ENCODE results near the gene ATP2A2.
"Not testable (repeated sequence)": the region's sequence is repeated elsewhere in the genome, so short reads cannot be mapped to it uniquely, and the experiment has no call there.

The ATP2A2 gene

DNA sequence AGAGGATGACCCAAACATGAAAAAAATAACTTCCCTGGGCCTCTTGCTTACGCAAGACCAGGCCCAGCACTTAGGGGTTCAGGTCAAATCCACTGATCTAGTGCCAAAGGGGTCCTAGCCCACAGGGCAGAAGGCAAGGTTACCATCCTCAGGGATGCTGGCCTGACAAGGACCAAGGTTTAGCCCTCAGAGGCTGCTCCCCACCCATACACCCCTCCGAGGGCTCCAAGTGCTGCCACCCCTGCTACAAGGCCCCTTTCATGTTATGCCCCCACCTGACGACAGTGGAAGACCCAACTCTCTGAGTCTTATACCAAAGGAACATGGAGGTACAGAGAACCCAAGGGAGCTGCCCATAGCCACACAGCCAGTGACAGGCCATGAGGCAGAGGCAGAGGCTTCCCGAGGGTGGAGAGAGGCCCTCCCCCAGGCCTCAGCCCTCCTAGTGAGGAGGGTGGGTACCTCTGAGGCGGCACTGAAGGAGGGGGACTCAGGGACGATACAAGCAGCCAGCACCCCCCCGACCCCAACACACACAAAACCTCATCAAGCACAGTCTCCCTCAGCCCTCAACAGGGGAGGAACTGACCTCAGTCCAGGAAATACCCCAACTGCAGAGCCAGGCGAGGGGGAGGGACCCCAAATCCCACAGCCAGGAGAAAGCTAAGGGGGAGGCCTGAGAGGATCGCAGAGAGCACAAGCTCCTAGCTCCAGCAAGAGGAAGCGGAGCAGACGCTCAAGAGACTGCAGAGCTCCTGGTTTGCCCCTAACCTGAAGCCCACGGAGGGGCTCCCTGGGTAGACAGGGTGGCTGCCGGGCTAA is 85.5 kb downstream of the ATP2A2 start:
- DNase-seq (ENCODE audit: low read depth in 2 of 2, low spot score in 1 of 2), result no peak

DNA sequence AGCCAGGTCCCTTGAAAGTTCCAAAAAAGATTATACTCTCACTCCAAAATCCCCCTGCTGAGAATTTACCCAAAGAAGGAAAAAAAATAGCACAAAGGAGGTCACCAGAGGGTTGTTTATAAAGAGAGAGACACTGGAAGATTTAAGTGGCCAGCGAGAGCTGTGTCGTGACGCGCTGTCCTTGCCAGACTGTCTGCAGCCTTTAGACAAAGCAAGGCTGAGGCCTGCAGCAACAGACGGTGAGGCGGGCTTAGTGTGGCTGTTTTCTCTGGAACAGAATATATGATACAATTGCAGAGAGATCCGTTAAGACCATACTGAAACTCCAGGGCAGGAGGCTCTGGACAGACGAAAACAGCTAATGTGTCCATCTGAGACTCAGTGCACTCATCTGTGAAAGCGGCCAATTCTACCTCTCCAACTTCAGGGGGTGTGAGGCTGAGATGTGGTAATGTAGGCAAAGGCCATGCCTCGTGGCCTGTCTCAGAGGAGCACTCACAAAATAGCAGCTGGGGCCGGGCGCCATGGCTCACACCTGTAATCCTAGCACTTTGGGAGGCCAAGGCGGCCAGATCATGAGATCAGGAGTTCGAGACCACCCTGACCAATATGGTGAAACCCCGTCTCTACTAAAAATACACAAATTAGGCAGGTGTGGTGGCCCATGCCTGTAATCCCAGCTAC is 86.3 kb downstream of the ATP2A2 start:
- DNase-seq (ENCODE audit: low read depth in 2 of 2, low spot score in 1 of 2), result no peak

DNA sequence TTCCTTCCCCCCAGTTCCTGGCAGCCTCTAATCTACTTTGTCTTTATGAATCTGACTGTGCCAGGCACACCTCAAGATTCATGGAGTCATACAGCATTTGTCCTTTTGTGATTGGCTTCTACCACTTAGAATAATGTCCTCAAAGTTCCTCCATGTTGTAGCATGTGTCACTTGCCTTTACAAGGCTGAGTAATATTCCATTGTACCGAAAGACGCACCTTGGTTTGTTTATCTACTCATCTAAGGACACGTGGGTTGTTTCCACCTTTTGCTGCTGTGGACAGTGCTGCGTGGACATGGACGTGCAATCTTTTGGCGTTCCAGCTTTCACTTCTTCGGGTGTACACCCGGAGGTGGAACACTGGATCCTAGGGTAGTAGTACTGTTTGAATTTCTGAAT is 88.9 kb downstream of the ATP2A2 start:
- no peak for DNase-seq (ENCODE audit: low read depth in 2 of 2, low spot score in 1 of 2)

DNA sequence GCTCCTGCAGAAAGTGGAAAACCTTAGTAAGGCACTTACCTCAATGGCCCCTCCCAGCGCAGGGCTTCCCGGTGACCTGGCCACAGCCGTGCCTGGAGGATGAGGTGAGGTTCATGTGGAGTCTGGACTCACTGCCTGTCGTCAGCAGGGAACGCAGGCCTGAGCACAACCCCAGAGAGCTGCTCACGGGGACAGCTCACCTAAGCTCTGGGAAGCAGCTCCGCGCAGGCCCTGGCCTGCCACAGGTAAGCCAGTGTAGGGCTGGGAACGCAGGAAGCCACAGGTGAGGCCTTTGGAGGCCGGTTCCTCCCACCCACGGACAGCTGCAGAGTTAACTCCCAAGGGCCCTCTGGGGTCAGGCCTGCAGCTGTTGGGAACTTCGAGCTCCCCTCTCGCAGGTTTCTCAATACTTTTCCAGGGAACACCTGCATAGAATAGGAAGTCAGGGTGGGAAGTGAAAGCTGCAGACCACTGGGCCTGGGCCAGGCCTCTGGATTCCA is 89.7 kb downstream of the ATP2A2 start:
- no peak for DNase-seq (ENCODE audit: low read depth in 2 of 2, low spot score in 1 of 2)

DNA sequence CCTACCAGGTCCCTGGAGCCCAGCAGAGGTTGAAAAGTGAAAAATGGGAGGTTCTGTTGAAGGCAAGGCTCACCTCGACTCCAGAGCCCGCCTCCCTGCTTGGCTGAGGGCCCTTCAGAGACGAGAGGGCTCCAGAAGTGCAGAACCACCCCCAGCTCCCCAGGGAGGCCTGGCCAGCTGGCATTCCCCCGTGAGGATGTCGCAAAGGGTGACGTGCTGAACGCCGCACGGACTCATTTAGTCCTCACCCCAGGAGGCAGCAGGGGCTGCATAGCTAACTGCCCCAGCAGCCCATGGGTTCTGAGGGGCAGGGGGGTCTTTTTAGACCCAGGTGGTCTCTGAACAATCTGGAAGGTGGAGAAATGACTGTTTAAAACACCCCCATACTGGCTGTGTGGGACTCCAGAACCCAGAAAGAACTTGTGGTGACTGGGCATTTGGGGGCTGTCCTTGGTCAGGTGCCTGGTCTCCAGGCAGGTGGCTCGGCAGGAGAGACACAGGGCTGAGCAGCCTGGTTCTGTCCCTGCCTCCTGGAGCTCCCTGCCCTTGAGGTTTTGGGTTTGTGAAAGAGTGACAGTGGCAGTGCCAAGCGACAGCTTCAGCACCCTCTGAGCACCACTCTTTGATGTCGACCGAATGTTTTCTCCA is 90.5 kb downstream of the ATP2A2 start:
- DNase-seq (ENCODE audit: low read depth in 2 of 2, low spot score in 1 of 2), result no peak

DNA sequence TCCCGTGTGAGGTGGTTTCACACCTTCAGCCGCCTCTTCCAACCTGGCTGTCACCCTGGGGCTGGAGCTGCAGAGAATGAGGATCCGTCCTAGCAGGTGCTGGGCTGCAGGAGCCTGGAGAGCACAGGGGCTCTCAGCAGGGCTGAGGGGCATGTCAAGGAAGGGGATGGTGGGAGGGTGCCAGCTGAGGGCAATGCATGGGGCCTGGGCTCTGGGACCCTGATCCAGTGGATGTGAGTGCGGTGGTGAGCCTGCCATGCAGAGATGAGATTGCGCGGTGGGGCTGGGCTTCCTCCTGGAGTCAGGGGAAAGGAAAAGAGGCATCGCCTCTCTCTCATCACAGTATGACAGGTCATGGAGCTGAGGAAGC is 91.0 kb downstream of the ATP2A2 start:
- no peak for DNase-seq (ENCODE audit: low read depth in 2 of 2, low spot score in 1 of 2)

DNA sequence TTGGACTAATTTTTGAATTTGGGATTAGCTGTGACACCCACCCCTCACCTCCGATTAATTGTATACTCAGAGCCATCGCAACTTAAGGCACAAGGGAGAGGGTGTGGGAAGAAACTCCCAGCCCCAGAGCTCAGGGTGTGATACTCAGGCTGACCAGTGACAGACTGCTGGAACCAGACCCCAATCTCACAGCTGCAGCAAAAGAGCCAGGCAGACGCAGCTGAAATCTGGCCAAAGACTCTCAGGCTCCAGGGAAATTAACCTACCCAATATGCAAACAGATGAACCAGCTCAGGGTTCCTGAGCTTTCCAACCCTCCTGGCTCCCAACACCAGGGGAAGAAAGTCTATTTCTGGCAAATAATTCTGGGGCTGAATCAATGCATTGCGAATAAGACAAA is 92.0 kb downstream of the ATP2A2 start:
- DNase-seq (ENCODE audit: low read depth in 2 of 2, low spot score in 1 of 2), result no peak

DNA sequence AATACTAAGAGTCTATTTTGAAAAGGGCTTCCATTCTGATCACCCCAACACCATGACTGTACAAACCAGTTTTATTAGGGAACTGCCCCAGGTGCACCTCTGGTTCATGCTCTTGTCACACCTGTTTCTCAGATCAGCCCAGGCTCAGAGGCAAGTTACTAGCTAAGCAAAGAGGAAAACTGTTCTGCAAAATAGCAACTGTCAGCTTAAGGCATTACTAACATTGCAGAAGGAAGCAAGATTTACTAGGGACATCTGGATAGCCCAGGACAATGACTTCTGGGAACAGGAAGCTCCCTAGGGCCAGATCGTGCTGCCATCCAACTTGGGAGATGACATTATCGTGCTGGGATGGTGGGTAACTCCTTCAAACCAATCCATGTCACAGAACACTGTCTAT is 92.4 kb downstream of the ATP2A2 start:
- no peak for DNase-seq (ENCODE audit: low read depth in 2 of 2, low spot score in 1 of 2)

DNA sequence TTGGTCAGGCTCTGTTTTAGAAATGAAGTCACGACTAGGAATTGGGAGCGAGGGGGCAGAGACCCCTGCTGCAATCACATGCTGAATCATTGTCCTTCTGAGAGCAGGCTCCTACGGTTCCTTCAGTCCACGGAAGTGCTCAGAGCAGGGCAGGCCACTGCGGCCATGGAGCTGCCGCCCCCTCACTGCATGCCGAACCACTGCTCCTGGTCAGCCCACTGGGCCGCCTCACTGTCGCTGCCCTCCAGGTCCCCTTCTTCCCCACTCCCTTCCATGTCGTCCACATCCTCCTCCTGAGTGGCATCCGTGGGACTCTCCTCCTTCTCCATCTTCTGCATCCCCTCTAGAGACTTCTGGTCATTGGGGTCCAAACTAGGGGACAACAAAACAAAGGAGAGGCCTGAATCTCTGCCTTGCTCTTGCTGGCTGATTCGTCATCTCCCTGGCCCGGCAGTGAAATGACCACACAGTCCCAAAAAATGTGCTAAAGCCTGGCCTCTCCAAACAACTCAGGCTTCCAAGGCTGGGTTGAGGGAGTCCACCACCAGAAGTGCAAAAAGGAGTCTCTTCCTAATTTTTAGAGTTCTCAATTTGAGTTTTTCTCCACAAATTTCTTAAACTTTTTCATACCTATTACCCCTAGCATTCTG is 93.0 kb downstream of the ATP2A2 start:
- no peak for DNase-seq (ENCODE audit: low read depth in 2 of 2, low spot score in 1 of 2)

DNA sequence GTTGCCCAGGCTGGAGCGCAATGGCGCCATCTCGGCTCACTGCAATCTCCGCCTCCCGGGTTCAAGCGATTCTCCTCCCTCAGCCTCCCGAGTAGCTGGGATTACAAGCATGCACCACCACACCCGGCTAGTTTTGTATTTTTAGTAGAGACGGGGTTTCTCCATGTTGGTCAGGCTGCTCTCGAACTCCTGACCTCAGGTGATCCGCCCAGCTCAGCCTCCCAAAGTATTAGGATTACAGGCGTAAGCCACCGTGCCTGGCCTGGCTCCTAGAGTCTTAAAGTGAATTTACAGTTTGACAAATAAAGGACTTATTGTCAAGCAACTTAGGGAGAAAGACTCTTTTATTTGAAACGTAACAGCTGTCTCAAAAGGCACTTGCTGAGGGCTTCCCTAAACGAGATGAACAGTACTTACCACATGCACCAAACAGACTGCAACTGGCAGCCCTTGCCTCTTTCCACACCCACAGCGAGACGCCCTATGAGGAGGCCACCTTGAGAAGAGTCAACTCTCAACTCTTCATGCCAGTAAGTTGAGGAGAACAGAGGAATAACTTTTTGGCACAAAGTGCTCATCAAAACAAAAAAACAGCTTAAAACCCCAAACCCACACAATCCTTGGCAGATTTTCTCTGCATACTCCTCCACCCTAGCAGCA is 97.2 kb downstream of the ATP2A2 start:
- not testable (repeated sequence) for DNase-seq (ENCODE audit: low read depth in 2 of 2, low spot score in 1 of 2)

DNA sequence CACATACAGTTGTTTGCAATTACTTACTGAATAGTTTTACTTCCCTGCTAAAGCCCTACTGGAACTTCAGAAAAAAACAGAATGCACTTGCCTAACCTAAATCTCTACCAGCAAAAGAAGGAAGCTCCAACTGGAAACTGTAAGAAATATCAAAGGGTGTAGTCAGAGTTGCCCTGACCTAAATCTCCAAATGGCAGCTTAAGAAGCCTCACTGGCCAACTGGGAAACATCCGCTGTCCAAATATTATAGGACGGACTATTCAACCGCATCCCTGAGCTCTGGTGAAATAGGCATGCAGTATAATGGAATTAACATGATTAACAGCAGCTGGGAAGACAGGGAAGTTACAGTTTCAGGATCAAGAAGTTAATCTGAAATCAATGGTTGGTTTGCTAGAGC is 98.2 kb downstream of the ATP2A2 start:
- DNase-seq (ENCODE audit: low read depth in 2 of 2, low spot score in 1 of 2), result no peak

DNA sequence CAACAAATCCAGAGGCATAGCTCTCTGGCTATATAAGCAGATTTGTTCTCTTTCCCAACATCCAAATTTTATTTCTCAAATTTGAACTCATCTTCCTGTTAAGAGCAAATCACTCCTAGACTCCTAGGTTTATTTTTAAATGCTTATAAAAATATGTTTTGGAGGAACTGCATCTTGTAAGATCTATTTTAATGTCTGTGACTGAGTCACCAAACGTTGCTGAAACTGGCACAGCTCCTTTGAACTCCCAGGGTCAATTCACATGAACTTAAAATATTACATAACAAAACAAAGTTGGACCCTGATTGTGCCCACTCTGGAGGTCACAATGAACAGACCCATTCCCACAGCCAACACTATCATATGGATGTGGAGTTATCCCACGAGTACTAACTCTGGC is 98.6 kb downstream of the ATP2A2 start:
- DNase-seq (ENCODE audit: low read depth in 2 of 2, low spot score in 1 of 2), result no peak

DNA sequence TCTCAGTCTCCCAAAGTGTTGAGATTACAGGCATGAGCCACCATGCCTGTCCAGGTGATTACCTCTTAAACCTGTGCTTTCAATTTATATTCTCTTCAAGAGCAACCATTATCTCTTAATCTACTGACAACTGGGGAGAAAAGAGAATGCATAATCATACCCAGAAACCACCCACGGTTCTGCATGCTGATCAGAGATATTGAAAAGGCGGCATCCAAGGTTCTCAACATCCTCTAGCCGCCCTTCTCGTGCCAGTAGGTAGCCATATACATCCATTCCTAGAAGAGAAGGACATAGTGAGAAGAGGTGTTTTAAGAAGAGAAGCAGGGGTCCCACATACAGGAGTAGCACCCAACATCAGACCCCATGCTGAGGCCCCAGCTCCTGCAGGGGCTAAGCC is 101.6 kb downstream of the ATP2A2 start:
- no peak for DNase-seq (ENCODE audit: low read depth in 2 of 2, low spot score in 1 of 2)
